GM23338 (cell line): ENCODE measurements around the gene SLC37A3. TPM values are rescaled to one million over a fixed set of nuclear protein-coding genes. Genes with fewer than 3 reads are reported as not detected.

Source experiments
- ATAC-seq: fragments of 200-7000 bp; cut with Tn5 transposase; 3 replicates; pipeline ENCODE4 v1.9.1; 2020
- DNase-seq: peaks from one replicate; pipeline ENCODE4 v3.0.0-alpha.2; 2015; ENCODE audit warnings: low spot score
- H2AFZ ChIP-seq: fragments of 200-600 bp; sonication (generic); 2 replicates; pipeline ENCODE4 v1.8.0; 2016; ENCODE audit warnings: antibody characterized with exemption, mild to moderate bottlenecking, moderate library complexity
- H3F3A ChIP-seq: fragments of 200-600 bp; sonication (generic); replicated peaks from 2 replicates; pipeline ENCODE4 v1.8.0; 2017; ENCODE audit warnings: antibody characterized with exemption, mixed run types, low read depth
- H3K27ac ChIP-seq: fragments of 200-600 bp; sonication (generic); 2 replicates; pipeline ENCODE4 v1.6.1; 2016; ENCODE audit warnings: low read depth
- H3K27me3 ChIP-seq: fragments of 200-600 bp; sonication (generic); 2 replicates; pipeline ENCODE4 v1.8.0; 2016; ENCODE audit warnings: mild to moderate bottlenecking, mixed run types, moderate library complexity; ENCODE audit not compliant: insufficient read depth
- H3K36me3 ChIP-seq: fragments of 200-600 bp; sonication (generic); 2 replicates; pipeline ENCODE4 v1.8.0; 2016; ENCODE audit warnings: mild to moderate bottlenecking; ENCODE audit not compliant: insufficient read depth
- H3K4me1 ChIP-seq: fragments of 200-600 bp; sonication (generic); 2 replicates; pipeline ENCODE4 v1.8.0; 2016; ENCODE audit warnings: mild to moderate bottlenecking, moderate library complexity; ENCODE audit not compliant: insufficient read depth
- H3K4me2 ChIP-seq: fragments of 200-600 bp; sonication (generic); 2 replicates; pipeline ENCODE4 v1.7.1; 2017; ENCODE audit warnings: mixed run types
- H3K4me3 ChIP-seq: fragments of 200-600 bp; sonication (generic); 2 replicates; pipeline ENCODE4 v1.6.1; 2016; ENCODE audit warnings: mixed run types
- H3K79me2 ChIP-seq: fragments of 200-600 bp; sonication (generic); replicated peaks from 2 replicates; pipeline ENCODE4 v1.8.0; 2017; ENCODE audit warnings: mild to moderate bottlenecking; ENCODE audit not compliant: insufficient read depth
- H3K9me2 ChIP-seq: fragments of 200-600 bp; sonication (generic); 2 replicates; pipeline ENCODE4 v1.8.0; 2017; ENCODE audit not compliant: insufficient read depth
- H4K20me1 ChIP-seq: fragments of 200-600 bp; sonication (generic); replicated peaks from 2 replicates; pipeline ENCODE4 v1.8.0; 2017; ENCODE audit warnings: mild to moderate bottlenecking; ENCODE audit not compliant: insufficient read depth
- H3K27ac Mint-ChIP-seq: 2 replicates; pipeline ENCODE4 v1.8.0; 2020; ENCODE audit warnings: inconsistent platforms, mild to moderate bottlenecking, moderate library complexity, mixed read lengths
- H3K27me3 Mint-ChIP-seq: 3 replicates; pipeline ENCODE4 v1.8.0; 2022; ENCODE audit warnings: low read depth, mild to moderate bottlenecking, moderate library complexity, mixed read lengths, inconsistent platforms; ENCODE audit not compliant: insufficient read depth, poor library complexity
- H3K36me3 Mint-ChIP-seq: 3 replicates; pipeline ENCODE4 v1.8.0; 2021; ENCODE audit warnings: low read depth, mild to moderate bottlenecking, inconsistent platforms, moderate library complexity, mixed read lengths
- H3K4me1 Mint-ChIP-seq: 3 replicates; pipeline ENCODE4 v1.8.0; 2020; ENCODE audit warnings: mild to moderate bottlenecking, inconsistent platforms, mixed read lengths
- H3K4me3 Mint-ChIP-seq: 3 replicates; pipeline ENCODE4 v1.8.0; 2021; ENCODE audit warnings: moderate library complexity, mild to moderate bottlenecking, inconsistent platforms, mixed read lengths
- H3K9me3 Mint-ChIP-seq: 3 replicates; pipeline ENCODE4 v1.8.0; 2020; ENCODE audit warnings: moderate library complexity, mild to moderate bottlenecking, inconsistent platforms, mixed read lengths
- CREB1 ChIP-seq: fragments of 250-450 bp; sonication (Bioruptor Pico); IDR thresholded peaks from 2 replicates; pipeline ENCODE4 v1.5.0; 2020; ENCODE audit warnings: low read depth, mild to moderate bottlenecking, moderate library complexity
- EZH2 ChIP-seq: fragments of 200-600 bp; sonication (generic); IDR thresholded peaks from one replicate; pipeline ENCODE4 v1.8.0; 2017; ENCODE audit warnings: antibody characterized with exemption, mild to moderate bottlenecking, low read depth; ENCODE audit not compliant: unreplicated experiment
- EZH2phosphoT487 ChIP-seq: fragments of 200-600 bp; sonication (generic); IDR thresholded peaks from one replicate; pipeline ENCODE4 v1.8.1; 2018; ENCODE audit warnings: antibody characterized with exemption; ENCODE audit not compliant: unreplicated experiment
- JUNB ChIP-seq: IDR thresholded peaks from one replicate; pipeline ENCODE4 v1.6.1; 2016; ENCODE audit warnings: antibody characterized with exemption; ENCODE audit not compliant: unreplicated experiment
- NANOG ChIP-seq: IDR thresholded peaks from 2 replicates; pipeline ENCODE4 v1.6.1; 2016; ENCODE audit warnings: antibody characterized with exemption, borderline replicate concordance
- STAT1 ChIP-seq: IDR thresholded peaks from one replicate; pipeline ENCODE4 v1.6.1; 2016; ENCODE audit warnings: antibody characterized with exemption; ENCODE audit not compliant: unreplicated experiment
- ZNF114 ChIP-seq: fragments of 250-450 bp; sonication (Bioruptor Pico); IDR thresholded peaks from 2 replicates; pipeline ENCODE4 v1.5.0; 2020; ENCODE audit warnings: mild to moderate bottlenecking, moderate library complexity
- ZNF331 ChIP-seq: fragments of 250-450 bp; sonication (Bioruptor Pico); IDR thresholded peaks from 2 replicates; pipeline ENCODE4 v1.5.0; 2020; ENCODE audit warnings: low read depth, mild to moderate bottlenecking, moderate library complexity
- ZNF462 ChIP-seq: fragments of 250-450 bp; sonication (Bioruptor Pico); IDR thresholded peaks from 2 replicates; pipeline ENCODE4 v1.5.0; 2020; ENCODE audit warnings: mild to moderate bottlenecking, moderate library complexity
- polyA plus RNA-seq: library from polyadenylated mRNA; unstranded; fragments of >200 nt; fragmentation: Nextera tagmentation; extraction: Ambion mirVana; gene quantifications from 2 replicates; pipeline ENCODE4 v1.2.1, GENCODE V29; 2016
- total RNA-seq: library from RNA; depleted of rRNA; stranded (reverse); fragments of >200 nt; shearing (Covaris generic); gene quantifications from 2 replicates; pipeline ENCODE4 v1.2.3, GENCODE V29; 2014

The SLC37A3 gene
- total and polyA plus RNA-seq, 2 experiments from 2014 or later = 35.6 to 86.2 TPM

- TF ChIP-seq ZNF331 (CRISPR knock-in tag) (no peak), ZNF462 (CRISPR knock-in tag) (no peak), JUNB (no peak)
Measured at GRCh38 chr7:140393756-140394306, 4.5 kb downstream of the SLC37A3 start (continued).

- ATAC-seq = no peak
- Histone ChIP-seq H4K20me1 (peaks cover 44% of the 10 kb centered on the region), H3K4me3 (no peak overlapping the region), H3K4me2 (no peak overlapping the region), H3K79me2 (peaks cover 96% of the 10 kb centered on the region), H3K9me2 (no peaks in the 10 kb centered on the region), H3K36me3 (no peaks in the 10 kb centered on the region), H3K4me1 (peaks cover 27% of the 10 kb centered on the region), H2AFZ (no peak overlapping the region), H3K27me3 (no peaks in the 10 kb centered on the region), H3F3A (no peaks in the 10 kb centered on the region; the same call in 1 of the 2 replicates), H3K27ac (peak overlapping the region; percentile 33; the same call in 1 of the 2 replicates)
- DNase-seq = no peak
- Mint-ChIP-seq H3K27me3 (peaks cover 7% of the 10 kb centered on the region), H3K4me1 (peaks cover 13% of the 10 kb centered on the region), H3K27ac (no peak overlapping the region), H3K4me3 (no peak overlapping the region), H3K36me3 (0 out of 3 replicates have a peak, but pooled peaks cover 4% of the 10 kb centered on the region), H3K9me3 (no peaks in the 10 kb centered on the region)
- TF ChIP-seq ZNF114 (no peak), NANOG (no peak), EZH2phosphoT487 (no peak), EZH2 (no peak), CREB1 (CRISPR knock-in tag) (no peak), ZNF462 (CRISPR knock-in tag) (no peak), ZNF331 (CRISPR knock-in tag) (no peak), STAT1 (no peak)
Measured at GRCh38 chr7:140391634-140392033, 6.7 kb downstream of the SLC37A3 start.
